ENCODE results near the gene FSD2.
"Not testable (repeated sequence)": the region's sequence is repeated elsewhere in the genome, so short reads cannot be mapped to it uniquely, and the experiment has no call there.

Gene FSD2

GRCh38 chr15:82830427-82831173 lies 24.7 kb upstream of the FSD2 start:
- DNase-seq (ENCODE audit: low spot score), result no peak

GRCh38 chr15:82829234-82829633 lies 23.4 kb upstream of the FSD2 start:
- no peak for DNase-seq (ENCODE audit: low spot score)

- no peak for DNase-seq (ENCODE audit: low spot score)
These were observed 22.2 kb upstream of the FSD2 start for GRCh38 chr15:82828075-82828474.

GRCh38 chr15:82823049-82823448 lies 17.2 kb upstream of the FSD2 start:
- DNase-seq (ENCODE audit: low spot score), result no peak

- DNase-seq (ENCODE audit: low spot score), result not testable (repeated sequence)
These were observed 16.0 kb upstream of the FSD2 start for GRCh38 chr15:82821851-82822250.

GRCh38 chr15:82821396-82821795 lies 15.5 kb upstream of the FSD2 start:
- DNase-seq (ENCODE audit: low spot score), result not testable (repeated sequence)

GRCh38 chr15:82820128-82820527 lies 14.3 kb upstream of the FSD2 start:
- no peak for DNase-seq (ENCODE audit: low spot score)

- DNase-seq (ENCODE audit: low spot score), result no peak
These were observed 7.1 kb upstream of the FSD2 start for GRCh38 chr15:82812994-82813393.

- no peak for DNase-seq (ENCODE audit: low spot score)
These were observed 5.1 kb upstream of the FSD2 start for GRCh38 chr15:82810890-82811426.

GRCh38 chr15:82810061-82810889 lies 4.4 kb upstream of the FSD2 start:
- peak; percentile 23 for DNase-seq (ENCODE audit: low spot score)

GRCh38 chr15:82809308-82810060 lies 3.6 kb upstream of the FSD2 start, which contains the start of gene WHAMM:
Gene WHAMM (plus strand): TSS chr15:82809628. CDS start chr15:82809727, 99 bp downstream.
- DNase-seq (ENCODE audit: low spot score), result peak; percentile 99

GRCh38 chr15:82808634-82809041 lies 2.8 kb upstream of the FSD2 start:
- DNase-seq (ENCODE audit: low spot score), result no peak

- DNase-seq (ENCODE audit: low spot score), result no peak
These were observed 2.2 kb upstream of the FSD2 start for GRCh38 chr15:82807920-82808633.

GRCh38 chr15:82804575-82804949 lies 1.3 kb downstream of the FSD2 start:
- DNase-seq (ENCODE audit: low spot score), result no peak

- no peak for DNase-seq (ENCODE audit: low spot score)
These were observed 1.9 kb downstream of the FSD2 start for GRCh38 chr15:82803793-82804574.

- DNase-seq (ENCODE audit: low spot score), result no peak
These were observed 3.4 kb downstream of the FSD2 start for GRCh38 chr15:82802497-82802896.

GRCh38 chr15:82799183-82799841 lies 6.6 kb downstream of the FSD2 start:
- no peak for DNase-seq (ENCODE audit: low spot score)

- no peak for DNase-seq (ENCODE audit: low spot score)
These were observed 7.2 kb downstream of the FSD2 start for GRCh38 chr15:82798531-82799166.

- no peak for DNase-seq (ENCODE audit: low spot score)
These were observed 7.8 kb downstream of the FSD2 start for GRCh38 chr15:82798104-82798503.

- no peak for DNase-seq (ENCODE audit: low spot score)
These were observed 12.1 kb downstream of the FSD2 start for GRCh38 chr15:82793737-82794136.
